ENCODE measurements around the gene SLC29A3. TPM values are rescaled to one million over a fixed set of nuclear protein-coding genes. Genes with fewer than 3 reads are reported as not detected.

The SLC29A3 gene
- total RNA-seq, 1 donor from 2014 or later: 5.3 TPM

GRCh38 chr10:71399946-71400345 is 80.9 kb downstream of the SLC29A3 start:
- H3K36me3 Mint-ChIP-seq (ENCODE audit: low read depth): no peaks in the 10 kb centered on the region
- DNase-seq (ENCODE audit: low read depth, low spot score): no peak
- peaks cover 4% of the 10 kb centered on the region for H3K4me1 Mint-ChIP-seq
- H3K27me3 Mint-ChIP-seq (ENCODE audit: low read depth): peaks cover 75% of the 10 kb centered on the region
- no peak overlapping the region for H3K27ac Mint-ChIP-seq (ENCODE audit: unreplicated experiment)
- H3K4me3 Mint-ChIP-seq: no peak overlapping the region
- H3K9me3 Mint-ChIP-seq: no peaks in the 10 kb centered on the region
- TF ChIP-seq CTCF (conservative IDR thresholded peaks at IDR 0.05): no peak

- no peaks in the 10 kb centered on the region for H3K36me3 Mint-ChIP-seq (ENCODE audit: low read depth)
- TF ChIP-seq CTCF (conservative IDR thresholded peaks at IDR 0.05): no peak
- no peaks in the 10 kb centered on the region for H3K9me3 Mint-ChIP-seq
- H3K4me1 Mint-ChIP-seq: peaks cover 4% of the 10 kb centered on the region
- H3K4me3 Mint-ChIP-seq: no peak overlapping the region
- no peak overlapping the region for H3K27ac Mint-ChIP-seq (ENCODE audit: unreplicated experiment)
- no peak for DNase-seq (ENCODE audit: low read depth, low spot score)
- peaks cover 68% of the 10 kb centered on the region for H3K27me3 Mint-ChIP-seq (ENCODE audit: low read depth)
Measured at GRCh38 chr10:71401056-71401455, 82.0 kb downstream of the SLC29A3 start.

- Mint-ChIP-seq H3K27ac (ENCODE audit: unreplicated experiment) (no peak overlapping the region), H3K36me3 (ENCODE audit: low read depth) (no peaks in the 10 kb centered on the region), H3K4me1 (peaks cover 4% of the 10 kb centered on the region), H3K9me3 (no peaks in the 10 kb centered on the region), H3K27me3 (ENCODE audit: low read depth) (peaks cover 66% of the 10 kb centered on the region), H3K4me3 (no peak overlapping the region)
- TF ChIP-seq CTCF (conservative IDR thresholded peaks at IDR 0.05): no peak
- DNase-seq (ENCODE audit: low read depth, low spot score): no peak
Measured at GRCh38 chr10:71402005-71402404, 82.9 kb downstream of the SLC29A3 start.

- Mint-ChIP-seq H3K4me3 (no peak overlapping the region), H3K36me3 (ENCODE audit: low read depth) (no peaks in the 10 kb centered on the region), H3K27me3 (ENCODE audit: low read depth) (peaks cover 40% of the 10 kb centered on the region), H3K4me1 (peaks cover 5% of the 10 kb centered on the region), H3K27ac (ENCODE audit: unreplicated experiment) (no peak overlapping the region), H3K9me3 (no peaks in the 10 kb centered on the region)
- DNase-seq (ENCODE audit: low read depth, low spot score): no peak
- no peak for TF ChIP-seq CTCF (conservative IDR thresholded peaks at IDR 0.05)
Measured at GRCh38 chr10:71404503-71405295, 85.6 kb downstream of the SLC29A3 start.

- no peak overlapping the region for H3K4me3 Mint-ChIP-seq
- H3K36me3 Mint-ChIP-seq (ENCODE audit: low read depth): peaks cover 2% of the 10 kb centered on the region
Measured at GRCh38 chr10:71406878-71407277, 87.8 kb downstream of the SLC29A3 start.

More at GRCh38 chr10:71406878-71407277, 87.8 kb downstream of the SLC29A3 start:
- no peak for TF ChIP-seq CTCF (conservative IDR thresholded peaks at IDR 0.05)
- no peak overlapping the region for H3K27ac Mint-ChIP-seq (ENCODE audit: unreplicated experiment)
- H3K9me3 Mint-ChIP-seq: peaks cover 5% of the 10 kb centered on the region
- peaks cover 20% of the 10 kb centered on the region for H3K27me3 Mint-ChIP-seq (ENCODE audit: low read depth)
- DNase-seq (ENCODE audit: low read depth, low spot score): no peak
- peaks cover 5% of the 10 kb centered on the region for H3K4me1 Mint-ChIP-seq

All from neural crest cell (in vitro differentiated cells).